Peyer's patch (tissue), 4 donors: ENCODE results near the gene MRPL51. TPM values are rescaled to one million over a fixed set of nuclear protein-coding genes. Genes with fewer than 3 reads are reported as not detected.
A peak's percentile ranks its signal among the peaks of the same experiment; 100 is the strongest.
"Not testable (repeated sequence)": the region's sequence is repeated elsewhere in the genome, so short reads cannot be mapped to it uniquely, and the experiment has no call there.

Source experiments
- DNase-seq, 3 donors: peaks; one replicate each; pipeline ENCODE4 v3.0.0-alpha.2; 2017 to 2019
- H3K27ac ChIP-seq, 4 donors: fragments of 200-600 bp; sonication (generic); one replicate each; pipeline ENCODE4 v1.5.1; 2016 to 2019
- H3K27me3 ChIP-seq, 2 donors: fragments of 200-600 bp; sonication (generic); one replicate each; pipeline ENCODE4 v1.5.1; 2019
- H3K36me3 ChIP-seq, 3 donors: fragments of 200-600 bp; sonication (generic); one replicate each; pipeline ENCODE4 v1.5.1; 2016 to 2019
- H3K4me1 ChIP-seq, 4 donors: fragments of 200-600 bp; sonication (generic); one replicate each; pipeline ENCODE4 v1.5.1; 2016 to 2019
- H3K4me3 ChIP-seq, 4 donors: fragments of 200-600 bp; sonication (generic); 1 replicate in 3 of 4; 2 replicates in 1 of 4; pipeline ENCODE4 v1.5.1; 2016 to 2019; ENCODE audit warnings: mild to moderate bottlenecking in 1 of 4
- H3K9me3 ChIP-seq, 4 donors: fragments of 200-600 bp; sonication (generic); one replicate each; pipeline ENCODE4 v1.5.1; 2016 to 2019; ENCODE audit warnings: mild to moderate bottlenecking in 1 of 4
- POLR2A ChIP-seq, 2 donors: fragments of 450-650 bp; IDR thresholded peaks; one replicate each; pipeline ENCODE4 v1.5.1; 2017; ENCODE audit warnings: antibody characterized with exemption in 2 of 2, mild to moderate bottlenecking in 2 of 2, moderate library complexity in 2 of 2
- total RNA-seq, 4 donors: library from RNA; depleted of rRNA; stranded (reverse); fragments of >200 nt; gene quantifications; one replicate each; pipeline ENCODE4 v1.1.0, GENCODE V29; 2016
- TF ChIP-seq, protein P1 (sequence below), 6 experiments: fragments of 450-650 bp in 4 of 6; fragments of 200-600 bp in 2 of 6; sonication (generic) in 1 of 6; IDR thresholded peaks; one replicate each; pipeline ENCODE4 v1.5.1; 2017 to 2019; ENCODE audit warnings: antibody characterized with exemption in 6 of 6, mild to moderate bottlenecking in 3 of 6, moderate library complexity in 1 of 6

Gene MRPL51
- total RNA-seq, 4 donors from 2014 or later: 23.5 to 71.8 (median 61.6) TPM

DNA sequence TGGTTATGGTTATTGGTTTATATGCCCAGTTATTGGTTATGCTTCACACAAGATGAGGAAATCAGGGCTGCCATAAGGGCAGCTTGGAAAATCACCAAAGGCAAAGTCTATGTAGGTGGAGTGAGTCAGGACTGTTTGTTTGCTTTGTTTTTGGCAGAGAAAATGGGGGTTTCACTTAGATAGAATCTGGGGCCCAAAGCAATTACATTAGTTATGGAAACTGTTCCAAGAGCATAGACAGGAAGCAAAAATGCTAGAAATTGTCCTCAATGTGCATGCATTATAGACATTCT, 24.8 kb downstream of the MRPL51 start:
- DNase-seq: no peak
- Histone ChIP-seq H3K4me3 (no peak overlapping the region), H3K27ac (peak overlapping the region in 1 of 4 donors; percentile 92), H3K27me3 (no peaks in the 10 kb centered on the region), H3K9me3 (no peaks in the 10 kb centered on the region), H3K4me1 (peaks cover 0 to 43% (median 18%) of the 10 kb centered on the region in 4 donors), H3K36me3 (peaks cover 0 to 20% (median 0%) of the 10 kb centered on the region in 3 donors)
- no peak for TF ChIP-seq POLR2A (IDR thresholded peaks at IDR 0.05)
- TF ChIP-seq, protein P1, sequence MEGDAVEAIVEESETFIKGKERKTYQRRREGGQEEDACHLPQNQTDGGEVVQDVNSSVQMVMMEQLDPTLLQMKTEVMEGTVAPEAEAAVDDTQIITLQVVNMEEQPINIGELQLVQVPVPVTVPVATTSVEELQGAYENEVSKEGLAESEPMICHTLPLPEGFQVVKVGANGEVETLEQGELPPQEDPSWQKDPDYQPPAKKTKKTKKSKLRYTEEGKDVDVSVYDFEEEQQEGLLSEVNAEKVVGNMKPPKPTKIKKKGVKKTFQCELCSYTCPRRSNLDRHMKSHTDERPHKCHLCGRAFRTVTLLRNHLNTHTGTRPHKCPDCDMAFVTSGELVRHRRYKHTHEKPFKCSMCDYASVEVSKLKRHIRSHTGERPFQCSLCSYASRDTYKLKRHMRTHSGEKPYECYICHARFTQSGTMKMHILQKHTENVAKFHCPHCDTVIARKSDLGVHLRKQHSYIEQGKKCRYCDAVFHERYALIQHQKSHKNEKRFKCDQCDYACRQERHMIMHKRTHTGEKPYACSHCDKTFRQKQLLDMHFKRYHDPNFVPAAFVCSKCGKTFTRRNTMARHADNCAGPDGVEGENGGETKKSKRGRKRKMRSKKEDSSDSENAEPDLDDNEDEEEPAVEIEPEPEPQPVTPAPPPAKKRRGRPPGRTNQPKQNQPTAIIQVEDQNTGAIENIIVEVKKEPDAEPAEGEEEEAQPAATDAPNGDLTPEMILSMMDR (IDR thresholded peaks at IDR 0.05): no peak

DNA sequence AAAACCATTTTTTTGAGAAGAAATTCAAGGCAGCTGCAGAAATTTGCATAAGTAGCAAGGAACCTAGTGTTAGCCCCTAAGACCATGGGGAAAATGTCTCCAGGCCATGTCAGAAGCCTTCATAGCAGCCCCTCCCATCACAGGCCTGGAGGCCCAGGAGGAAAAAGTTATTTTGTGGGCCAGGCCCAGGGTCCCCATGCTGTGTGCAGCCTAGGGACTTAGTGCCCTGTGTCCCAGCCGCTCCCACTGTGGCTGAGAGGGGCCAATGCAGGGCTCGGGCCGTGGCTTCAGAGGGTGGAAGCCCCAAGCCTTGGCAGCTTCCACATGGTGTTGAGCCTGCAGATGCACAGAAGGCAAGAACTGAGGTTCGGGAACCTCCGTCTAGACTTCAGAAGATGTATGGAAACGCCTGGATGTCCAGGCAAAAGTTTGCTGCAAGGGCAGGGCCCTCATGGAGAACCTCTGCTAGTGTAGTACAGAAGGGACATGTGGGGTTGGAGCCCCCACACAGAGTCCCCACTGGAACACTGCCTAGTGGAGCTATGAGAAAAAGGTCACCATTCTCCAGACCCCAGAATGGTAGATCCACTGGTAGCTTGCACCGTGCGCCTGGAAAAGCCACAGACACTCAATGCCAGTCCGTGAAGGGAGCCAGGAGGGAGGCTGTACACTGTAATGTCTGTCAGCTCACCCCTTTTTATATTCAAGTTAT, 25.3 kb downstream of the MRPL51 start:
- not testable (repeated sequence) for H3K4me3 ChIP-seq, H3K27me3 ChIP-seq, H3K9me3 ChIP-seq, H3K27ac ChIP-seq, DNase-seq
- Histone ChIP-seq H3K4me1 (peaks cover 0 to 48% (median 22%) of the 10 kb centered on the region in 4 donors), H3K36me3 (peaks cover 0 to 25% (median 0%) of the 10 kb centered on the region in 3 donors)

DNA sequence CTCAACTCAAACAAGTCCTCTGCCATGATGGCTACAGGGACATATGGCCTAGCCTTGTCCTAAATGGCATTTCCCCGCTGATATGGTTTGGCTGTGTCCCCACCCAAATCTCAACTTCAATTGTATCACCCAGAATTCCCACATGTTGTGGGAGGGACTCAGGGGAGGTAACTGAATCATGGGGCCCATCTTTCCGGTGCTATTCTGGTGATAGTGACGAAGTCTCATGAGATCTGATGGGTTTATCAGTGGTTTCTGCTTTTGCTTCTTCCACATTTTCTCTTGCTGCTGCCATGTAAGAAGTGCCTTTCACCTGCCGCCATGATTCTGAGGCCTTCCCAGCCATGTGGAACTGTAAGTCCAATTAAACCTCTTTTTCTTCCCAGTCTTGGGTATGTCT, 26.3 kb downstream of the MRPL51 start:
- H3K27me3 ChIP-seq, DNase-seq, H3K4me3 ChIP-seq, H3K9me3 ChIP-seq: not testable (repeated sequence)
- peaks cover 0 to 35% (median 0%) of the 10 kb centered on the region in 3 donors for H3K36me3 ChIP-seq
- H3K4me1 ChIP-seq: peaks cover 0 to 51% (median 31%) of the 10 kb centered on the region in 4 donors
- peak overlapping the region in 1 of 4 donors; percentile 33 for H3K27ac ChIP-seq

DNA sequence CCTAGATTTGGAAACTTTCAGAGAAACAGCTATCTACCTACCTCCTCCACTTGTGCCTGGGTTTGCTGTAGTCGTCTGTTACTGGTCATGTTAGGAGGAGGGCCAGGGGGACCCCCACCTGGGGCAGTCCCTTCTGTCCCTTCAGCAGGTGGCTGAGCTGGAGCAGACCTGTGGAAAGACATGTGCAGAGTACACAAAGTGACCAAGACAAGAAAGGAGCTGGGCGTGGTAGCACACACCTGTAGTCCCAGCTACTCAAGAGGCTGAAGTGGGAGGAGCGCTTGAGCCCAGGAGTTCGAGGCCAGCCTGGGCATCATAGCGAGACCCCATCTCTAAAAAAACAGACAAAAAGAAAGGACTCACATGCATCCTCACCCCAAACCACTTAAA, 26.9 kb downstream of the MRPL51 start:
- no peak for TF ChIP-seq POLR2A (IDR thresholded peaks at IDR 0.05)
- TF ChIP-seq, protein P1 (IDR thresholded peaks at IDR 0.05): no peak
- no peak overlapping the region for H3K4me3 ChIP-seq
- H3K36me3 ChIP-seq: peaks cover 0 to 41% (median 0%) of the 10 kb centered on the region in 3 donors
- H3K27me3 ChIP-seq: no peaks in the 10 kb centered on the region
- no peaks in the 10 kb centered on the region for H3K9me3 ChIP-seq
- peak in 1 of 3 donors; percentile 13 for DNase-seq
- peaks cover 0 to 47% (median 33%) of the 10 kb centered on the region in 4 donors for H3K4me1 ChIP-seq
- no peak overlapping the region for H3K27ac ChIP-seq

DNA sequence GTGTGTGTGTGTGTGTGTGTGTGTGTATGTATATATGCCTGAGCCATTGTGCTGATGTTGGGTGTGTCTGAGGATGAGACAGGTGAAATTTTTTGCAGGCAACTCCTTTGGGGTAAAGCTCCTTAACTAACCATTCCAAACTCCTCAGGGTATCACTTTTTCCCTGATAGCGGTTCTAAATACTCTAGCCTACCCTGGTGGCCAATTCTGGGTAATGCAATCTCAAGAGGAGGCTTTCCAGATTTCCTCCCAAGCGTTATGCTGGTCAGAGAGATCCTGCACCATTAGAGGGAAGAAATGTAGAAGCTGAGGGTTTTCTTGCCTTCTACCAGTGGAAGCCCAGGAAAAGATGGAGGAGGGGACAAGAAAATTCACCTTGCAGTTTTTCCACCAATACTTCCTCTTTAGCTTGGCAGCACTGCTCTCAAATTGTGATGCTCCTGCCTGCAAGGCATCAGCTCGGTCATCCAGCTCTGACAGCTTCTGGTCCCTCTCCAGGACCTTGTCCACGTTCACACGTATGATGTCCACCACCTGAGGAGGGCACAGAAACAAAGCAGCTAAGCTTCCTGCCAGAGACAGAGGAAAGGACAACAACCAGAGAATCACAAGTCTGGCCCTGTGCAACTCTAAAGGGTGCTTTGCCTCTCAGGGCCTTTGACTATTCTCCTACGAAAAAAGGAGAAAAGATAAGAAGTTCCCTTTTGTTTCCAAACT, 27.4 kb downstream of the MRPL51 start:
- H3K27ac ChIP-seq: peak overlapping the region in 1 of 4 donors; percentile 35
- DNase-seq: peak in 2 of 3 donors; percentile 62 to 81
- peaks cover 0 to 46% (median 37%) of the 10 kb centered on the region in 4 donors for H3K4me1 ChIP-seq

DNA sequence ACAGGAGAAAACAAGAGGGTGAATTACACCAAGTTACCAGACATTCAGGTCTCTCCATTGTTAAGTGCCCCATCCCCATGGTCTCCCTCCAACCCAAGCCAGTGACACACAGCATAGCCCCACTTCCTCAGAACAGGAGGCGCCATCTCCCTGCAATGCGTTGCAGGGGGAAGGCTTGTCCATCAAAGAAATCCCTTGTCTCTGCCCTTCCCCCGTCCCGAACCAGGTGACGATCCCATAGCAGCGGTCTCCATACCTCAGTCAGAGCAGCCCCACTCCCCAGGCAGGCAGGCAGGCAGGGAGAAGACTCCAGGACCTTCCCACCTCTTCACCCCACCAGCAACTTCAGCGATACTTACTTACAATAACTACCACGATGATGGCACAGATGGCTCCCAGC, 28.5 kb downstream of the MRPL51 start:
- Histone ChIP-seq H3K9me3 (no peaks in the 10 kb centered on the region), H3K27ac (peak overlapping the region in 1 of 4 donors; percentile 83), H3K27me3 (no peaks in the 10 kb centered on the region), H3K4me3 (no peak overlapping the region), H3K4me1 (peaks cover 0 to 51% (median 41%) of the 10 kb centered on the region in 4 donors), H3K36me3 (peaks cover 0 to 56% (median 0%) of the 10 kb centered on the region in 3 donors)
- DNase-seq: peak in 1 of 3 donors; percentile 17
- TF ChIP-seq, protein P1 (IDR thresholded peaks at IDR 0.05): no peak
- TF ChIP-seq POLR2A (IDR thresholded peaks at IDR 0.05): no peak

More for the DNA sequence above, 27.4 kb downstream of the MRPL51 start:
- TF ChIP-seq, protein P1 (IDR thresholded peaks at IDR 0.05): peak; percentile 57 to 96 (median 94)
- no peak for TF ChIP-seq POLR2A (IDR thresholded peaks at IDR 0.05)
- H3K9me3 ChIP-seq: no peaks in the 10 kb centered on the region
- H3K27me3 ChIP-seq: no peaks in the 10 kb centered on the region
- H3K4me3 ChIP-seq: no peak overlapping the region
- peaks cover 0 to 46% (median 0%) of the 10 kb centered on the region in 3 donors for H3K36me3 ChIP-seq
